HG03039 (cell line): ENCODE results near the gene PPP2R5C.

Source experiments
- ATAC-seq: cut with Tn5 transposase; IDR thresholded peaks from one replicate; pipeline ENCODE4 v1.9.1; 2021; ENCODE audit warnings: mild to moderate bottlenecking, moderate library complexity; ENCODE audit not compliant: unreplicated experiment

The PPP2R5C gene

DNA sequence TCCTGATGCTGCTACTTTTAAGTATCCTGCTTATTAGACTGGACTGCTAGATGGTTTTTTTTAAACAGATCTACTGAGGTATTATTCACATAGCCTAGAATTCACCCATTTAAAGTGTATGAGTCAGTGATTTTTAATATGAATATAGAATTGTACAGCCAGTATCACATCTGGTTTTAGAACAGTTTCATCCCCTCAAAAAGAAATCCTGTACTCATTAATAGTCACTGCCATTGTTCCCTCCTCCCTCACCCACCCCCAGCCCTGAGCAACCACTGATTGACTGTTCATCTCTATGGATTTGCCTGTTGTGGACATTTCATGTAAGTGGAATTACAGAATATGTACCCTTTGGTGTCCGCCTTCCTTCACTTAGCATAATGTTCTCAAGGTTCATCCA is 98.4 kb downstream of the PPP2R5C start:
- no peak for ATAC-seq

DNA sequence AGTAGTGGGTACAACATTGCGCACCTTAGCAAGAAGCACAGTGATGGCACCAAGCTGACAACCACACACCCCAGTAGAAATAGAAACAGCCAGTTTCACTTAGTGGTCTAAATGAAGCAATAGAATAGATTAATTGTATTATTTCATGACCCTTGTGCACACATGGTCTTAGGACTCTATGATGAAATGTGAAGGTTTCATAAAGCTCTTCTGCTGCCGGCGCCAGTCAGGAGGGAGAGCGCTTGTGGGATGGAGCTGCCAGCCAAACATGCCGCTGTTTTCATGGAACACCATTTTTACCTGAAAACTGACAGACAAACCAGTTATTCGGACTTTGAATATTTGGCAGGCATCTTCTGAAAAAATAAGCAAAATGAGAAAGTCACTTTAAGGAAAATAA is 100.0 kb downstream of the PPP2R5C start:
- ATAC-seq: no peak

DNA sequence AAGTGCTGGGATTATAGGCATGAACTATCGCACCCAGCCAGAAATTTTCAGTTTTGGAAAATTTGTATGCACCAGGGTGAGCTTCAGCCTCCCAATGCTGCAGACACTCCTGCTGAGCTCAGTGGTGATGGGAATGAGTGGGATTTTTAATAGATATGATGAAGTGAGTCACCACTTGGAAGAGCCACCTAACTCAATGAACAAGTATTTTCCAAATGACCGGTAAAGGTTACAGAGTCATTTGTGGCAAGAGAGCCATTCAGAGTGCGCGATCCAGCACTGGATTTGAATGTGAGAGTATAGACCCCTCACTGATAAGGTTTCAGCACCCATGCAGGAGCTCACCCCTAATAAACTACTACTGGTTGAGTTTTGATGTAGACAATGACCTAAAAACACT is 100.7 kb downstream of the PPP2R5C start:
- no peak for ATAC-seq

GRCh38 chr14:101862711-101863110 is 101.2 kb downstream of the PPP2R5C start:
- no peak for ATAC-seq

DNA sequence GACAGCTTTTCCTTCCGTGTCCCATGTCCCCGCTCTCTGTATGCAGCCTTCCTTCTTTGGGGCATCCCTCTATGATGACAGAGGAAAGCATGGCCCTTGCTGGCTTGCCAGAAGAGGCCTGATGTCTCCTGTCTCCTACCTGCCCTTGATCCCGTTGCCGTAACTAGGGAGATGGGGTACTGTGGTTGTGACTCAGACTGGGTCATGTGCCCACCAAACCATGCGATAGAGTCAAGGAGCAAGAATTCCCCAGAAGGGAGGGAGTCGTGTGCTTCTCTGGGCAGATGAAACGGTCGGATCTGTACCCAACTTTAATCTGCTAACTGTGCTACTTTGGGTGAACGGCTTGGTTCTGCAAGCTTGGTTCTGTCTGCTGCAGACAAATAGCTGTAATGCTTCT is 103.8 kb downstream of the PPP2R5C start:
- no peak for ATAC-seq

DNA sequence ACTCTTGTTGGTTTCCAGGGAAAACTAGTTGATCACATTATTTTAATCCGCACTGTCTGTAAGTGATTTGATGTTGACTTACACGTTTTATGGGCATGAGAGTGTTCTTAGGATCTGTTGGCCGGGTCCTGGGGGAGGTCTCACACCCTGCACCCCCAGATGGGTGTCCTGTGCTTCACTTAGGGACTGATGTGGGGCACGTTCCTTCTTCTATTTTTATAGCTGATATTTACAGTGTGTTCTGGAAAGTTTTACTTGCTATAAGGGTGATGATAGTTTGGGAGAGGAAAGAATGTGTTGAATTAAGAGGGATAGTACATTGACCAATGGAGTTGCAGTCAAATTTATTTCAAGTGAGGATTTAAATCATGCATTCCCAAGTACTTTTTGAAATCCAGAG is 106.3 kb downstream of the PPP2R5C start:
- no peak for ATAC-seq

DNA sequence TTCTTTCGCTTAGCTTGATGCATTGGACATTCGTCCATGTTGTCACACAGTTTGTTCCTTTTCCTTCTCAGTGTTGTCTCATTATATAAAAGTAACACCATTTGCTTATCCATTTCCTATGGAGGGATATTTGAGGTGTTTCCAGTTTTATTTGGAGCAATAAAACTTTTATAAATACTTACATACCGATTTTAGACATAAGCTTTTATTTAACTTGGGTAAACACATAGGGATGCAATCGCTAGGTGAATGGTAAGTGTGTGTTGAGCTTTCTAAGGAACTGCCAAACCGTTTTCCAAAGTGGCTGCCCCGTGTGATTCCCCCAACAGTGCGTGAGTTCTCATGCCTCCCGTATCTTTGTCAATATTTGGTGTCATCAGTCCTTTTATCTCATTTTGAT is 107.7 kb downstream of the PPP2R5C start:
- no peak for ATAC-seq

GRCh38 chr14:101870273-101870939 is 108.9 kb downstream of the PPP2R5C start:
- ATAC-seq: no peak

DNA sequence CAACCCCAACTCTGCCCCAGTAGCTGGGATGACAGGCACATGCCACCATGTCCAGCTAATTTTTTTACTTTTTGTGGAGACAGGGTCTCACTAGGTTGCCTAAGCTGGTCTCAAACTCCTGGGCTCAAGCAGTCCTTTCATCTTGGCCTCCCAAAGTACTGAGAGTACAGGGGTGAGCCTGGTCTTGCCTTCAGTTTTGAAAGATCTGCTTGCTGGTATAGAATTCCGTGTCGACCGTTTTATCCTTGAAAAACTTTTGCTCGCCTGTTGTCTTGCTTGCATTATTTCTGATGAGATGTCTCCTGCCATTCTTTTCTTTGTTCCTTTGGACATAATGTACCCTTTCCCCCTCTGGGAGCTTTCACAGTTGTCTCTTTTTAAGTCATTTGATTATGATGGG is 110.8 kb downstream of the PPP2R5C start:
- ATAC-seq: no peak

DNA sequence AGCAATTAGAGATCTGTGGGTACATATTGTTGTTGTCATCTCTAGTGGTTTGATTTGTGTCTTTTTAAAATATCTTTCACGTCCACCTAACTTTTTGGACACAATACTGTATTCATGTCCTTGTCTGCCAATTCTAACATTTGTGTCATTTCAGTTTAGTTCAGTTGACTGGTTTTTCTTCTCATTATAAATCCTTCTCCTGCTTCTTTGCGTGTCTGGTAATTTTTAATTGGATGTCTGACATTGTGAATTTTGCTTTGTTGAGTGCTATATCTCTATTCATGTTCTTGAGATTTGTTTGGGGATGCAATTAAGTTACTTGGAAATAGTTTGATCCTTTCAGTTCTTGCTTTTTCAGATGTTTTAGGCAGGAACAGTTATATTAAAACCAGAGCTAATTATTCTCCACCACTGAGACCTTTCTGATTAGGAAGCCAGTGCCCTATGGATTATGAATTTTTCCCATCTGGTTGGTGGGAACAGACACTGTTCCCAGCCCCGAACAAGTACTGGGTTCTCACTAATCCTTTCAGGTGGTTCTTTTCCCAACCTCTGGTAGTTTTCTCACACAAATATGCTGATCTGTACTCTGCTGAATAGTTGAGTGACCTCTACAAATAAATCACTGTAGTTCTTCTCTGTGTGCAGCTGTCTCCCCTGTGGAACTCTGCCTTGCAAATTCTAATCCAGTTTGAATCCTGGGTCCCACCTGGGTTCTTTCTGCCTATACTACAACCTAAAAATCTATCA is 111.7 kb downstream of the PPP2R5C start:
- ATAC-seq: no peak

DNA sequence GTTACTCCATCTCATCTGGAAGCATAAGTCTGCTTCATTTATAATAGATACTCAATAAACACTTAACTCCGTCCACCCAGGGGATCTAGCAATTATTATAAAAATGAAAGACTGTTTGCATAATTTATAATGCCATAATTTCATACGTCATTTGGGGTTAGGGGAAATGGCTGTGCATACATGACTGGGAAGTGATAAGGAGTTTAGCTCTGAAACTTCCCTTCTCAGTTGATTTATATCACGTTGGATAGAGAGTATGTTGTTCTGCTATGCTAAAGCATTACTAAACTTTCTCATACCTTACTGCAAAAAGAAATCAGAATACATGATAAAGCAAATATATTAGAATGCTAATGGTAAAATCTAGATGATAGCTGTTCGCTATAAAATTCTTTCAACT is 112.5 kb downstream of the PPP2R5C start:
- no peak for ATAC-seq

GRCh38 chr14:101875041-101875726 is 113.7 kb downstream of the PPP2R5C start:
- no peak for ATAC-seq

- no peak for ATAC-seq
Measured at GRCh38 chr14:101875727-101876554, 114.4 kb downstream of the PPP2R5C start.

- peak; percentile 70 for ATAC-seq
Measured at GRCh38 chr14:101876555-101876938, 115.0 kb downstream of the PPP2R5C start.

DNA sequence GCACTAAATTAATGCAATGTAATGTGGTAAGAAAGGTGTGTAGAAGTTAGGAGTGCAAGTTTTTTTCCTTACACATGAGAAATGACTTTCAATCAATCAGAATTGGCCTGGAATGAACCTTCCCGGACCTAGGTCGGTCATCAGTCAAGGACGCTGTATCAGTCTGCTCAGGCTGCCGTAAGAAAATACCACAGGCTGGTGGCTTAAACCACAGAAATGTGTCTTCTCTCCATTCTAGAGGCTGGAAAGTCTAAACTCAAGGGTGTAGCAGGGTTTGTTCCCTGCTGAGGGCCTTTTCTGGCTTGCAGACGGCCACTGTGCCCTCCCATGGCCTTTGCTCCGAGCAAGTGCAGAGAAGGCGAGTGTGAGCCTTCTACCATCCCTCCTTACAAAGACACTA is 116.3 kb downstream of the PPP2R5C start:
- no peak for ATAC-seq

- ATAC-seq: no peak
Measured at GRCh38 chr14:101878211-101878821, 116.8 kb downstream of the PPP2R5C start.

- no peak for ATAC-seq
Measured at GRCh38 chr14:101878822-101879528, 117.5 kb downstream of the PPP2R5C start.

DNA sequence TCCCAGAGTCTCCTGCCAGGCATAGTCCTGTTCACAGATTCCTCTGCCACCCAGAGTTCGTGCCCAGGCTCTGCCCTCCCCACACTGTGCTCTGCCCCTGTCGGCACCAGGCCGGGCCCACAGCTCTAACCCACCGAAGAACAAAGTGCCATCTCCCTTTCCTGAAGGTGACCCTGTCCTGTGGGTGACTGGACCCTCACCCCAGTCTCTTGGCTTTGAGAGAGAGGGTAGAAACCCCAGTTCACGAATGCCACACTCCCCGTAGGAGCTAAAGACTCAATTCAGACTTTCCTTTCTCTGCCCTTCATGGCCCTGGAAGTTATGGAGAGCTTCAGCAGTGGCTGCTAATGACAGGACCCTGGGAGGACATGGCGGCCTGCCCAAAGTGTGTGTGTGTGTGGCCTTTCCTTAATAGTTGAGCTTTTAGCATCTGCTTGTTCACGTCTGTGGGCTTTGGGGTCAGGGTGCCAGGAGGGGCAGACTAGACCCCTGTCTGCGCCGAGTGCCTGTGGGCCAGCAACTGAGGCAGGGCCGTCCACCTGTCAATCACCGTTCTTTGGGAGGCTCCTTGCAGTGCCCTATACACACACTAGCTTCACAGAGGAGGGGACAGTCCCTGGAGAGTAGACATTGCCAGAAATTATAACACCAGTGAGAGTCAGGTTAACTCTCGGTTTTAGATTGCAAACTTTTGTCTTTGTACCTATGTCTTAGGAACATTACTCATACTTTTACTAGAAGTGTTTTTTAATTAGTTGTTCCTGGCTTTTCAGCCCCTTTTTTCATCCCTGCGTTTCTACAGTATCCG is 118.2 kb downstream of the PPP2R5C start:
- ATAC-seq: no peak

DNA sequence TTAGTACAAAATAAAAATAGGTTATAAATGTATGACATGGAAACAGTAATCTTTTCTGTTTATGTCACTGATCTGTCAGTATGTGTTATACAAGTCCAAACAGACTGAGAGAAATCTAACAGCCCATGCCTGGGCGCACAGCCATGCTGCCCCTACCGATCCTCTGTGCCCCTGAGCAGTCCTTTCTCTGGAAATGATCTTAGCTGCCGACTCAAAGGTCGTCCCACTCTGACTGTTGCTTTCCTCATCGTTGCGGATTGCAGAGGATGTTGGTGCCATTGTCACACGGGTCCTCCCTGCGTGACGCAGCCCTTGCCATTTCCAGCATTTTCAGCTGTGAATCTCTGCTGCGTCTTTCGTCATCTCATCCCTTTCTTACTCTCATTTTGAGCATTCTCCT is 119.9 kb downstream of the PPP2R5C start:
- no peak for ATAC-seq
